Naive thymus-derived CD4-positive, alpha-beta T cell (primary cell): ENCODE results near the gene ZC3HAV1. TPM values are rescaled to one million over a fixed set of nuclear protein-coding genes. Genes with fewer than 3 reads are reported as not detected.
A peak's percentile ranks its signal among the peaks of the same experiment; 100 is the strongest.
"Not testable (repeated sequence)": the region's sequence is repeated elsewhere in the genome, so short reads cannot be mapped to it uniquely, and the experiment has no call there.

Experiments
- ATAC-seq: fragments of 150-1000 bp; cut with Tn5 transposase; 2 replicates; pipeline ENCODE4 v1.10.0; 2021; ENCODE audit warnings: mild to moderate bottlenecking, moderate library complexity
- CTCF ChIA-PET: fragments of 350-600 bp; sonication (Branson Sonifier 250); formaldehyde crosslinking; loops from one replicate; lab custom pipeline; 2021; ENCODE audit warnings: antibody characterized with exemption; lab: Charles Lee
- POLR2A ChIA-PET: fragments of 350-600 bp; sonication (Branson Sonifier 250); formaldehyde crosslinking; loops from one replicate; lab custom pipeline; 2021; ENCODE audit warnings: antibody characterized with exemption, inconsistent platforms; lab: Charles Lee
- DNase-seq, 9 donors: peaks; one replicate each; pipeline versions ENCODE4 v3.0.0 to v3.0.0-alpha.2; 2020 to 2022; ENCODE audit warnings: mixed read lengths in 1 of 9
- H3K27ac ChIP-seq: one replicate; pipeline ENCODE4 v1.7.0; 2013; ENCODE audit warnings: mild to moderate bottlenecking, low read depth, low read length, moderate library complexity
- H3K27me3 ChIP-seq, 2 donors: one replicate each; pipeline ENCODE4 v1.7.0; 2013; ENCODE audit warnings: low read length in 2 of 2, mild to moderate bottlenecking in 2 of 2, moderate library complexity in 2 of 2; ENCODE audit not compliant: control insufficient read depth in 2 of 2, insufficient read depth in 2 of 2
- H3K36me3 ChIP-seq, 3 experiments: 1 replicate in 2 of 3; 2 replicates in 1 of 3; pipeline ENCODE4 v1.7.0; 2013; ENCODE audit warnings: low read length in 3 of 3, mild to moderate bottlenecking in 3 of 3, moderate library complexity in 1 of 3; ENCODE audit not compliant: insufficient read depth in 3 of 3, control insufficient read depth in 2 of 3
- H3K4me1 ChIP-seq, 2 donors: one replicate each; pipeline ENCODE4 v1.7.0; 2013; ENCODE audit warnings: low read length in 2 of 2, mild to moderate bottlenecking in 2 of 2, moderate library complexity in 1 of 2; ENCODE audit not compliant: control insufficient read depth in 2 of 2, insufficient read depth in 2 of 2
- H3K4me3 ChIP-seq: 2 replicates; pipeline ENCODE4 v1.7.0; 2013; ENCODE audit warnings: mild to moderate bottlenecking, low read length
- H3K9me3 ChIP-seq, 3 experiments: 1 replicate in 2 of 3; 2 replicates in 1 of 3; pipeline ENCODE4 v1.7.0; 2013; ENCODE audit warnings: low read length in 3 of 3; ENCODE audit not compliant: control insufficient read depth in 2 of 3
- H3K27ac Mint-ChIP-seq, 9 donors: one replicate each; pipeline ENCODE4 v1.8.0; 2020 to 2022; ENCODE audit warnings: mixed read lengths in 9 of 9, mild to moderate bottlenecking in 8 of 9, moderate library complexity in 5 of 9, inconsistent platforms in 2 of 9
- H3K27me3 Mint-ChIP-seq, 5 donors: one replicate each; pipeline ENCODE4 v1.8.0; 2021 to 2022; ENCODE audit warnings: mixed read lengths in 5 of 5, mild to moderate bottlenecking in 1 of 5
- H3K36me3 Mint-ChIP-seq, 5 donors: one replicate each; pipeline ENCODE4 v1.8.0; 2020 to 2022; ENCODE audit warnings: mixed read lengths in 5 of 5, mild to moderate bottlenecking in 3 of 5, inconsistent platforms in 1 of 5
- H3K4me1 Mint-ChIP-seq, 7 donors: one replicate each; pipeline ENCODE4 v1.8.0; 2020 to 2022; ENCODE audit warnings: mixed read lengths in 7 of 7, mild to moderate bottlenecking in 3 of 7, inconsistent platforms in 1 of 7
- H3K4me3 Mint-ChIP-seq, 10 donors: one replicate each; pipeline ENCODE4 v1.8.0; 2020 to 2022; ENCODE audit warnings: mild to moderate bottlenecking in 10 of 10, mixed read lengths in 10 of 10, moderate library complexity in 6 of 10, inconsistent platforms in 2 of 10
- H3K9me3 Mint-ChIP-seq, 11 donors: one replicate each; pipeline ENCODE4 v1.8.0; 2020 to 2022; ENCODE audit warnings: mixed read lengths in 11 of 11, mild to moderate bottlenecking in 4 of 11, inconsistent platforms in 1 of 11, moderate library complexity in 1 of 11
- intact Hi-C, 2 donors: fragments of 100-400 bp; cut with micrococcal nuclease; formaldehyde crosslinking; loops; one replicate each; pipeline ENCODE4 v1.15.1; 2023
- polyA plus RNA-seq, 2 donors: library from polyadenylated mRNA; unstranded; fragments of 300-500 nt; fragmentation: Illumina TruSeq; gene quantifications; one replicate each; pipeline ENCODE4 v1.2.3, GENCODE V29; 2021
- total RNA-seq, 6 experiments: library from RNA in 5 of 6; stranded (reverse) in 5 of 6; gene quantifications; 1 replicate in 5 of 6; 2 replicates in 1 of 6; pipeline ENCODE4 v1.2.3 and lab custom pipeline; 2021 to 2026

ZC3HAV1 gene
- total and polyA plus RNA-seq, 7 experiments from 2014 or later: 129 to 249 (median 157) TPM

DNA sequence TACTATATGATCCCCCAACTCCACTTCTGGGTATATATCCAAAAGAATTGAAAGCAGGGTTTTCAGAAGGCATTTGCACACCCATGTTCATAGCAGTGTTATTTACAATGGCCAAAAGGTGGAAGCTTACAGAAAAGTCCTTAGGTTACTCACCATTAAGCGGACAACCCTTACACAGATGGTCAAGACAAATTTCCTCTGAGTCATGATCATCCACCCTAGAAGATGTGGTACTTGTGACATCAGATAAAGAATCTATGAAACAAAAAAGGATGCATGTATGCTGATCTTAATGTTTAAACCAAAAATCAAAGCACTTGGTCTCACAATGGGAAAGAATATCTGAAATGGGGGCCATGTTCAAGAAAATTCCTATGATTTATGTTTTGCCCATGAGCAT, 31.1 kb downstream of the ZC3HAV1 start:
- H3K27me3 Mint-ChIP-seq: no peaks in the 10 kb centered on the region
- H3K4me3 Mint-ChIP-seq: peak overlapping the region in 6 of 10 donors; percentile 0 to 98 (median 74)
- ChIA-PET CTCF (interaction anchor here (0.7 to 2.1 kb wide), 2 partner anchors 16 to 1180 kb away, joined by 3 to 8 read pairs; no protein-coding TSS in a partner anchor), POLR2A (interaction anchor here (0.7 to 3.3 kb wide), 8 partner anchors 9 to 62 kb away, joined by 3 to 17 read pairs (median 4); no protein-coding TSS in a partner anchor)
- Histone ChIP-seq H3K36me3 (peaks cover 49 to 90% (median 71%) of the 10 kb centered on the region in 3 experiments), H3K4me3 (no peak overlapping the region), H3K4me1 (peaks cover 18 to 68% of the 10 kb centered on the region in 2 donors), H3K9me3 (no peaks in the 10 kb centered on the region), H3K27me3 (no peaks in the 10 kb centered on the region), H3K27ac (peak overlapping the region; percentile 56)
- intact Hi-C loops: no loop called here
- H3K4me1 Mint-ChIP-seq: peaks cover 34 to 91% (median 81%) of the 10 kb centered on the region in 7 donors
- peaks cover 0 to 3% (median 0%) of the 10 kb centered on the region in 11 donors for H3K9me3 Mint-ChIP-seq
- DNase-seq (no peak), ATAC-seq (no peak)
- peaks cover 20 to 71% (median 56%) of the 10 kb centered on the region in 5 donors for H3K36me3 Mint-ChIP-seq
- H3K27ac Mint-ChIP-seq: peak overlapping the region; percentile 35 to 94 (median 86)

- H3K27ac Mint-ChIP-seq: peak overlapping the region; percentile 42 to 94 (median 82)
- peaks cover 46 to 88% (median 66%) of the 10 kb centered on the region in 3 experiments for H3K36me3 ChIP-seq
- H3K4me3 Mint-ChIP-seq: peak overlapping the region in 4 of 10 donors; percentile 23 to 98 (median 74)
- CTCF ChIA-PET: interaction anchor here (0.7 to 3.5 kb wide), 4 partner anchors 14 to 1180 kb away, joined by 3 to 16 read pairs (median 6); no protein-coding TSS in a partner anchor
- peaks cover 19 to 65% of the 10 kb centered on the region in 2 donors for H3K4me1 ChIP-seq
- H3K27ac ChIP-seq, H3K27me3 ChIP-seq, H3K9me3 Mint-ChIP-seq, H3K9me3 ChIP-seq, DNase-seq, H3K27me3 Mint-ChIP-seq, intact Hi-C loops, H3K4me3 ChIP-seq, ATAC-seq: not testable (repeated sequence)
- POLR2A ChIA-PET: interaction anchor here (1.1 to 2.5 kb wide), 7 partner anchors 8 to 33 kb away, joined by 3 to 10 read pairs (median 4); no protein-coding TSS in a partner anchor
- H3K4me1 Mint-ChIP-seq: peaks cover 32 to 91% (median 80%) of the 10 kb centered on the region in 7 donors
- peaks cover 20 to 65% (median 51%) of the 10 kb centered on the region in 5 donors for H3K36me3 Mint-ChIP-seq
These were observed 31.8 kb downstream of the ZC3HAV1 start for GRCh38 chr7:139077706-139078105.

DNA sequence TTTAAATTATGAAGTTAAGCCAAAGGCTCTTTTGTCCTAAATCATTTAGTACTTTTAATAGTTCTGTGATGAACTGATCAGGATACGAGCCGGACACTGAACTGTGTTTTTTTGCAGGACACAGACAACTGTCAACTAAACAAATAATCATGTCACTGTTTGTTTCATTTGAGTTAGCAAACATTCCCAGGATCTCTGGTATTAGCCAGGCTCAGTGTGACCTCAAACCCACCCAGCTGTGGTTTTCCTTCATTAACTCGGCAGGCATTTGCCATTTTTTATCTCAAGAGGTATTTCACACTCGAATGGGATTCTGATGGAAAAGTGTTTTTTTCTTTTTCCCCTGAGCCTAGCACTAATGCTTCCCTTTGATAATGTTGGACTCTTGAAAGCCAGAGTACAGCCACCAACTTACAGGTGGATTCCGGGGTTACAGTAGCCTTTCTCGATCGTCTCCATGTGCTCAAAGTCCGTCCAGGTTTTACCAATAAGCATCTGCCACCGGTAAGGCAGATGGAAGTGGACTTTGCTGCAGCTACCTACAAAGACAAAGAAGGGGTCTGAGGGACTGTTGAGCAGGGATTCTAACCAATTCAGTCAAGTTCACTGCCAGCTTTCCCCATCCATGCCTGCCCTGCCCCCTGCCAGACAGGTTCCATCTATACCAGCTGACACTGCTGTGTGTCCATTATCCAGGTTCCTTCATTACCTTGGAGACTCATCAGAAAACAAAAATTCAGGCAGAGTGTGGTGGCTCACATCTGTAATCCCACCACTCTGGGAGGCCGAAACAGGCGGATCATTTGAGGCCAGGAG, 33.4 kb downstream of the ZC3HAV1 start:
- no peaks in the 10 kb centered on the region for H3K27me3 ChIP-seq
- H3K4me3 ChIP-seq: no peak overlapping the region
- CTCF ChIA-PET: interaction anchor here (0.7 to 4.3 kb wide), 11 partner anchors 10 to 189 kb away, joined by 3 to 41 read pairs (median 9); no protein-coding TSS in a partner anchor
- peak overlapping the region in 1 of 10 donors; percentile 10 for H3K4me3 Mint-ChIP-seq
- H3K27me3 Mint-ChIP-seq: no peaks in the 10 kb centered on the region
- H3K27ac ChIP-seq: peak overlapping the region; percentile 22
- peaks cover 42 to 90% (median 80%) of the 10 kb centered on the region in 7 donors for H3K4me1 Mint-ChIP-seq
- no peaks in the 10 kb centered on the region for H3K9me3 ChIP-seq
- H3K27ac Mint-ChIP-seq: peak overlapping the region in 8 of 9 donors; percentile 18 to 89 (median 60)
- peaks cover 0 to 5% (median 0%) of the 10 kb centered on the region in 11 donors for H3K9me3 Mint-ChIP-seq
- intact Hi-C loops: loop anchor here (1.0 to 2.0 kb wide), 14 partner anchors 8 to 190 kb away; partner anchors contain the start of gene ZC3HAV1 (in 1 of the 2)
- no peak for ATAC-seq
- POLR2A ChIA-PET: interaction anchor here (0.5 to 4.3 kb wide), 11 partner anchors 8 to 59 kb away, joined by 3 to 40 read pairs (median 8); a partner anchor contains a TSS
- no peak for DNase-seq
- H3K4me1 ChIP-seq: peaks cover 16 to 63% of the 10 kb centered on the region in 2 donors
- peaks cover 22 to 72% (median 57%) of the 10 kb centered on the region in 5 donors for H3K36me3 Mint-ChIP-seq
- H3K36me3 ChIP-seq: peaks cover 50 to 90% (median 55%) of the 10 kb centered on the region in 3 experiments

DNA sequence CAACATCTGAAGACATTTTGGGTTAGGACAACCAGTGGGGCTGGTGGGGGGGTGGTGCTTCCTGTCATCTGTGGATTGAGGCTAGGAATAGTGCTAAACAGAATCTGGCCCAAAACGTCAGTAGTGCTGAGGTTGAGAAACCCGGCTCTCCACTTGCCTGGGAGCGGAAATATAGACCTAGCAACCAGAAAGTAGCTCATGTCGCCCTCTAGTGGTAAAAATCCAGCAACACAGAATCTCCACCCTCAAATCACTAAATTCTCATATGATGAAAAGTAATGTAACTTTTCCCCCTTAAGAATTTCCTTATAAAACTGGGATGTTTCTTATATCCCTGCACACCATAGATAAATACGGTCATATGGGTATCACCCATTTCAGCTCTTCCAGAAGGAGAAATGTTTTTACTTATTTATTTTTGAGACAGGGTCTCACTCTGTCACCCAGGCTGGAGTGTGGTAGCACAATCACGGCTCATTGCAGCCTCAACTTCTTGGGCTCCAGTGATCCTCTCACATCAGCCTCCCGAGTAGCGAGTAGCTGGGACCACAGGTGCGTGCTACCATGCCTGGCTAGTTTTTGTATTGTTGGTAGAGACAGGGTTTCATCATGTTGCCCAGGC, 34.4 kb downstream of the ZC3HAV1 start:
- intact Hi-C loops: loop anchor here (1.0 to 2.0 kb wide), 14 partner anchors 9 to 189 kb away; partner anchors contain the start of gene ZC3HAV1 (in 1 of the 2)
- H3K27ac ChIP-seq: peak overlapping the region; percentile 64
- peaks cover 50 to 86% (median 54%) of the 10 kb centered on the region in 3 experiments for H3K36me3 ChIP-seq
- ChIA-PET CTCF (interaction anchor here (0.8 to 4.3 kb wide), 16 partner anchors 9 to 188 kb away, joined by 3 to 41 read pairs (median 8); no protein-coding TSS in a partner anchor), POLR2A (interaction anchor here (0.5 to 4.3 kb wide), 20 partner anchors 9 to 317 kb away, joined by 3 to 40 read pairs (median 6); partner anchors contain the start of gene ZC3HAV1)
- H3K27me3 ChIP-seq: no peaks in the 10 kb centered on the region
- Mint-ChIP-seq H3K9me3 (peaks cover 0 to 3% (median 0%) of the 10 kb centered on the region in 11 donors), H3K27ac (peak overlapping the region; percentile 73 to 92 (median 84)), H3K36me3 (peaks cover 17 to 65% (median 50%) of the 10 kb centered on the region in 5 donors), H3K4me1 (peaks cover 37 to 81% (median 73%) of the 10 kb centered on the region in 7 donors), H3K4me3 (peak overlapping the region in 9 of 10 donors; percentile 45 to 77 (median 65)), H3K27me3 (no peaks in the 10 kb centered on the region)
- DNase-seq: peak; percentile 20 to 82 (median 76)
- no peak overlapping the region for H3K4me3 ChIP-seq
- ATAC-seq: peak; percentile 91
- peaks cover 16 to 55% of the 10 kb centered on the region in 2 donors for H3K4me1 ChIP-seq
- H3K9me3 ChIP-seq: no peaks in the 10 kb centered on the region

DNA sequence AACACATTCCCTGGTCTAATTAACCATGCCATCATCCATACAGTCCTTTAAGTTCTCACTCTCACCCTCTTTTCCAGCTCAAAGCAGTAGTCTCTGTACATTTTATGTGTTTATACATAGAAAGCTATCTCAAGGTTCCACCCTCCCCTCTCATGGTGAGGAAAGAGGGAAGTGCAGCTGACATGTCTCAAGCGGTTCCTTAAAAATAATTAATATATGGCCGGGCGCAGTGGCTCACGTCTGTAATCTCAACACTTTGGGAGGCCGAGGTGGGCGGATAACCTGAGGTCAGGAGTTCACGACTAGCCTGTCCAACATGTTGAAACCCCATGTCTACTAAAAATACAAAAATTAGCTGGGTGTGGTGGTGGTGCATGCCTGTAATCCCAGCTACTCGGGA, 36.7 kb downstream of the ZC3HAV1 start:
- no peaks in the 10 kb centered on the region for H3K9me3 ChIP-seq
- Mint-ChIP-seq H3K4me1 (peaks cover 27 to 76% (median 66%) of the 10 kb centered on the region in 7 donors), H3K27me3 (no peaks in the 10 kb centered on the region), H3K27ac (peak overlapping the region; percentile 75 to 96 (median 89)), H3K4me3 (peak overlapping the region; percentile 49 to 79 (median 66)), H3K36me3 (peaks cover 8 to 63% (median 43%) of the 10 kb centered on the region in 5 donors), H3K9me3 (peaks cover 0 to 1% (median 0%) of the 10 kb centered on the region in 11 donors)
- H3K36me3 ChIP-seq: peaks cover 44 to 82% (median 45%) of the 10 kb centered on the region in 3 experiments
- DNase-seq (no peak), ATAC-seq (no peak)
- no peak overlapping the region for H3K4me3 ChIP-seq
- ChIA-PET POLR2A (interaction anchor here (1.2 to 4.3 kb wide), 4 partner anchors 11 to 47 kb away, joined by 3 to 40 read pairs (median 16); no protein-coding TSS in a partner anchor), CTCF (interaction anchor here (1.1 to 4.3 kb wide), 5 partner anchors 23 to 186 kb away, joined by 3 to 41 read pairs (median 6); no protein-coding TSS in a partner anchor)
- H3K27ac ChIP-seq: peak overlapping the region; percentile 53
- H3K27me3 ChIP-seq: no peaks in the 10 kb centered on the region
- intact Hi-C loops: no loop called here
- H3K4me1 ChIP-seq: peaks cover 11 to 36% of the 10 kb centered on the region in 2 donors
